ENCODE results near the gene AOC2. TPM values are rescaled to one million over a fixed set of nuclear protein-coding genes. Genes with fewer than 3 reads are reported as not detected.

The AOC2 gene
- total and polyA plus RNA-seq, 2 of the 13 experiments (the other 11 are each of a cell fraction or from before 2014, with no cell fraction given) = 1.2 to 3.3 TPM

GRCh38 chr17:42886283-42887176 lies 42.1 kb downstream of the AOC2 start (continued):
- no peak for TF ChIP-seq YY1 (IDR thresholded peaks at IDR 0.05; ENCODE audit: insufficient read depth, insufficient replicate concordance, low read depth, low read length)
- TF ChIP-seq ARID4A (CRISPR knock-in tag; IDR thresholded peaks at IDR 0.05; ENCODE audit: borderline replicate concordance) = peak; percentile 78; the same call in 1 of the 2 replicates
- TF ChIP-seq ZNF12 (CRISPR knock-in tag; IDR thresholded peaks at IDR 0.05) = no peak
- TF ChIP-seq ZNF713 (CRISPR knock-in tag; IDR thresholded peaks at IDR 0.05) = no peak
- peak; percentile 52; the same call in 1 of the 2 replicates for TF ChIP-seq ZNF264 (CRISPR knock-in tag; IDR thresholded peaks at IDR 0.05)
- no peak for TF ChIP-seq DBP (CRISPR knock-in tag; IDR thresholded peaks at IDR 0.05; ENCODE audit: not compliant biosample characterization)
- no peak for TF ChIP-seq HOXA7 (CRISPR knock-in tag; IDR thresholded peaks at IDR 0.05)
- TF ChIP-seq ZNF280B (CRISPR knock-in tag; IDR thresholded peaks at IDR 0.05; ENCODE audit: borderline replicate concordance) = peak; percentile 90; the same call in 1 of the 2 replicates
- no peak for TF ChIP-seq SETDB1 (CRISPR knock-in tag; IDR thresholded peaks at IDR 0.05; ENCODE audit: borderline replicate concordance)
- no peak for TF ChIP-seq AGO2 (optimal IDR thresholded peaks at IDR 0.05; ENCODE audit: low read depth, low read length)
- TF ChIP-seq ZNF609 (CRISPR knock-in tag; IDR thresholded peaks at IDR 0.05; ENCODE audit: borderline replicate concordance) = peak; percentile 62; the same call in 1 of the 2 replicates
- TF ChIP-seq ZNF235 (CRISPR knock-in tag; IDR thresholded peaks at IDR 0.05; ENCODE audit: borderline replicate concordance) = no peak
- TF ChIP-seq ZFP41 (CRISPR knock-in tag; IDR thresholded peaks at IDR 0.05; ENCODE audit: borderline replicate concordance) = peak; percentile 59; the same call in 1 of the 2 replicates
- 0 out of 2 replicates have a peak, but pooled peaks have one; percentile 21 for TF ChIP-seq GLI4 (CRISPR knock-in tag; IDR thresholded peaks at IDR 0.05; ENCODE audit: borderline replicate concordance)
- no peak for TF ChIP-seq BORCS8-MEF2B (CRISPR knock-in tag; IDR thresholded peaks at IDR 0.05)
- TF ChIP-seq ZSCAN22 (CRISPR knock-in tag; IDR thresholded peaks at IDR 0.05) = no peak

All from HepG2 (cell line).